ENCODE measurements around the gene DHX57. TPM values are rescaled to one million over a fixed set of nuclear protein-coding genes. Genes with fewer than 3 reads are reported as not detected.

The DHX57 gene
- total RNA-seq, 2 donors from 2014 or later, result 11.9 to 50.4 TPM

GRCh38 chr2:38887902-38888554, 12.3 kb upstream of the DHX57 start:
- Histone ChIP-seq H3K9me3 (no peaks in the 10 kb centered on the region), H3K27me3 (replicated peaks; ENCODE audit: insufficient read depth) (no peaks in the 10 kb centered on the region), H3K4me1 (ENCODE audit: control insufficient read depth in 1 of 2, low read depth in 2 of 2) (no peaks in the 10 kb centered on the region), H3K27ac (no peak overlapping the region), H3K36me3 (no peaks in the 10 kb centered on the region), H3K4me3 (no peak overlapping the region)
- no peak for TF ChIP-seq CTCF (IDR thresholded peaks at IDR 0.05)
- DNase-seq (ENCODE audit: low spot score) (no peak), ATAC-seq (ENCODE audit: insufficient number of reproducible peaks, low FRiP score, low read depth) (no peak)

GRCh38 chr2:38887347-38887746, 11.6 kb upstream of the DHX57 start:
- DNase-seq (ENCODE audit: low spot score) (no peak), ATAC-seq (ENCODE audit: insufficient number of reproducible peaks, low FRiP score, low read depth) (no peak)
- no peak overlapping the region for H3K4me3 ChIP-seq
- no peak overlapping the region for H3K27ac ChIP-seq
- no peaks in the 10 kb centered on the region for H3K4me1 ChIP-seq (ENCODE audit: control insufficient read depth in 1 of 2, low read depth in 2 of 2)
- no peaks in the 10 kb centered on the region for H3K9me3 ChIP-seq
- no peak for TF ChIP-seq CTCF (IDR thresholded peaks at IDR 0.05)
- H3K27me3 ChIP-seq (replicated peaks; ENCODE audit: insufficient read depth), result no peaks in the 10 kb centered on the region
- no peaks in the 10 kb centered on the region for H3K36me3 ChIP-seq

DNA sequence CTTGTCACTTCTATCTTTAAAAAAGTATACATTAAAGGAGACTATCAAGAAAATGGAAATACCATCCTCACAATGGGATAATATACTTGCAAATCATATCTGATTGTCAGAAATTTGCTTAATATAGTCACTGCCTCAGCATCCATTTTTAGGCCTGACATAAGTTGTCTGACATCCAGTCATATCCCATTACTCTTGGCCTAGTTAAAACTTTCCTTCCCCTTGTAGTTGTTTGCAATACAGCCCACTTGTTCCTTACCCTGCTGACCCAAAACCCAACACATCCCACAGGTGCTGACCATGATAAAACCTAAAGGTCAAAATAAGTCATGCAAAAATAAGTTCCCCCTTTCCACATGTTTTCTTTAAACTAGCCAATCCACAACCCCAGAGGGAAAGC, 10.3 kb upstream of the DHX57 start:
- Histone ChIP-seq H3K4me1 (ENCODE audit: control insufficient read depth in 1 of 2, low read depth in 2 of 2) (no peaks in the 10 kb centered on the region), H3K36me3 (no peaks in the 10 kb centered on the region), H3K27ac (no peak overlapping the region), H3K9me3 (no peaks in the 10 kb centered on the region), H3K4me3 (no peak overlapping the region), H3K27me3 (replicated peaks; ENCODE audit: insufficient read depth) (no peaks in the 10 kb centered on the region)
- ATAC-seq (ENCODE audit: insufficient number of reproducible peaks, low FRiP score, low read depth) (no peak), DNase-seq (ENCODE audit: low spot score) (no peak)
- no peak for TF ChIP-seq CTCF (IDR thresholded peaks at IDR 0.05)

GRCh38 chr2:38876407-38876806, 673 bp upstream of the DHX57 start:
- no peak for DNase-seq (ENCODE audit: low spot score)
- Histone ChIP-seq H3K27me3 (replicated peaks; ENCODE audit: insufficient read depth) (no peaks in the 10 kb centered on the region), H3K27ac (no peak overlapping the region), H3K36me3 (peaks cover 4% of the 10 kb centered on the region), H3K4me1 (ENCODE audit: control insufficient read depth in 1 of 2, low read depth in 2 of 2) (peaks cover 5 to 15% of the 10 kb centered on the region in 2 donors), H3K4me3 (peak overlapping the region; percentile 79), H3K9me3 (no peaks in the 10 kb centered on the region)
- no peak for ATAC-seq (ENCODE audit: insufficient number of reproducible peaks, low FRiP score, low read depth)
- no peak for TF ChIP-seq CTCF (IDR thresholded peaks at IDR 0.05)

- no peaks in the 10 kb centered on the region for H3K27me3 ChIP-seq (replicated peaks; ENCODE audit: insufficient read depth)
- H3K36me3 ChIP-seq, result peaks cover under 1% of the 10 kb centered on the region
- H3K4me3 ChIP-seq, result peak overlapping the region; percentile 79
- peak overlapping the region; percentile 24 to 48 for H3K27ac ChIP-seq
- ATAC-seq (ENCODE audit: insufficient number of reproducible peaks, low FRiP score, low read depth) (no peak), DNase-seq (ENCODE audit: low spot score) (no peak)
- H3K4me1 ChIP-seq (ENCODE audit: control insufficient read depth in 1 of 2, low read depth in 2 of 2), result peaks cover 5 to 15% of the 10 kb centered on the region in 2 donors
- no peak for TF ChIP-seq CTCF (IDR thresholded peaks at IDR 0.05)
- H3K9me3 ChIP-seq, result no peaks in the 10 kb centered on the region
These were observed 533 bp downstream of the DHX57 start for GRCh38 chr2:38875227-38875575.
